Measurements from ENCODE around the gene H2AZ1.

DNA sequence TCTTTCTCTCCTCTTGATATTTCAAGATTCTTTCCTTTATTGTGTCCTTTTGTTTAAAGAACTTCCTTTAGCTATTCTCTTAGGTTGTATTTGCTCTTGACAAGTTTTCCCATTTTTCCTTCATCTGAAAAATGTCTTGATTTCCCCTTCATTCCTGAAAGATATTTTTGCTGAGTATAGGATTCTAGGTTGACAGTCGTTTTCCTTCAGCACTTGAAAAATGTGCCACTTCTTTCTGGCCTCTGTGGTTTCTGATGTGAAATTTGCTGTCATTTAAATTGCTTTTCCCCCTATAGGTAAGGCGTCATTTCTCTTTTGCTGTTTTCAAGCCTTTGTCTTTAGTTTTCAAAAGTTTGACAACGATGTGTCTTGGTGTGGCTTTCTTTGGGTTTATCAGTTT is 32.5 kb downstream of the H2AZ1 start:
- TF ChIP-seq CTCF (IDR thresholded peaks at IDR 0.05) (no peak), ZFX (IDR thresholded peaks at IDR 0.05; ENCODE audit: borderline replicate concordance) (no peak)

Measured in 22Rv1 (cell line).